Sciatic nerve (tissue), 2 donors: ENCODE measurements around the gene MLNR. TPM values are rescaled to one million over a fixed set of nuclear protein-coding genes. Genes with fewer than 3 reads are reported as not detected.
A peak's percentile ranks its signal among the peaks of the same experiment; 100 is the strongest.

Source experiments
- ATAC-seq: fragments of 200-7000 bp; cut with Tn5 transposase; one replicate; pipeline ENCODE4 v1.9.1; 2020; ENCODE audit warnings: mild to moderate bottlenecking, moderate library complexity
- DNase-seq: peaks from one replicate; pipeline ENCODE4 v3.0.0-alpha.2; 2020; ENCODE audit warnings: low spot score
- intact Hi-C: fragments of 100-400 bp; cut with DNase I; formaldehyde crosslinking; loops from one replicate; pipeline ENCODE4 v1.14.2; 2022
- total RNA-seq: library from RNA; stranded (reverse); fragmentation: NEBNext Ultra II Directional; extraction: Animal tissue kit (Norgen Biotek cat#: 25700); gene quantifications from one replicate; pipeline ENCODE4 v1.2.1, GENCODE V29; 2021
- donor health status: DM: no; HTN: no; CAD: no.
- donor health status: DM: no; HTN: no; CAD: no.

The MLNR gene
- total RNA-seq, 1 donor from 2014 or later, result not detected

- intact Hi-C loops, result no loop called here
- ATAC-seq (no peak), DNase-seq (no peak)
These were observed 1.4 kb downstream of the MLNR start for GRCh38 chr13:49221590-49221965.

GRCh38 chr13:49225223-49226042, 5.3 kb downstream of the MLNR start:
- intact Hi-C loops, result no loop called here
- no peak for DNase-seq
- ATAC-seq, result peak; percentile 72

- ATAC-seq, result no peak
- intact Hi-C loops, result no loop called here
- no peak for DNase-seq
These were observed 6.5 kb downstream of the MLNR start for GRCh38 chr13:49226613-49227012.

- no peak for ATAC-seq
- intact Hi-C loops, result no loop called here
These were observed 14.6 kb downstream of the MLNR start for GRCh38 chr13:49234741-49235140.

GRCh38 chr13:49235856-49236431, 15.8 kb downstream of the MLNR start:
- intact Hi-C loops, result no loop called here
- ATAC-seq, result no peak

More at GRCh38 chr13:49234741-49235140, 14.6 kb downstream of the MLNR start:
- no peak for DNase-seq

GRCh38 chr13:49238621-49239020, 18.5 kb downstream of the MLNR start:
- no peak for ATAC-seq
- intact Hi-C loops, result no loop called here

More at GRCh38 chr13:49235856-49236431, 15.8 kb downstream of the MLNR start:
- DNase-seq, result no peak

GRCh38 chr13:49240017-49240416, 19.9 kb downstream of the MLNR start:
- DNase-seq (no peak), ATAC-seq (peak; percentile 69)
- intact Hi-C loops, result no loop called here

More at GRCh38 chr13:49238621-49239020, 18.5 kb downstream of the MLNR start:
- DNase-seq, result no peak

GRCh38 chr13:49241296-49241695, 21.2 kb downstream of the MLNR start:
- no peak for ATAC-seq
- no peak for DNase-seq
- intact Hi-C loops, result no loop called here

GRCh38 chr13:49245101-49245500, 25.0 kb downstream of the MLNR start:
- no peak for DNase-seq
- intact Hi-C loops, result no loop called here
- ATAC-seq, result no peak

- DNase-seq, result no peak
- peak; percentile 83 for ATAC-seq
- intact Hi-C loops, result no loop called here
These were observed 26.9 kb downstream of the MLNR start for GRCh38 chr13:49246850-49247642.

- DNase-seq (peak; percentile 100), ATAC-seq (peak; percentile 99)
- intact Hi-C loops, result no loop called here
These were observed 27.8 kb downstream of the MLNR start, which contains the start of gene CDADC1 for GRCh38 chr13:49247643-49248621. TSS of gene CDADC1 (plus strand) at chr13:49247925. CDS start at chr13:49248038, 113 bp downstream.

- intact Hi-C loops, result no loop called here
- ATAC-seq, result no peak
- DNase-seq, result no peak
These were observed 28.5 kb downstream of the MLNR start for GRCh38 chr13:49248622-49249002.

GRCh38 chr13:49251326-49251725, 31.2 kb downstream of the MLNR start:
- ATAC-seq (no peak), DNase-seq (no peak)
- intact Hi-C loops, result no loop called here

- ATAC-seq, result no peak
- DNase-seq, result no peak
- intact Hi-C loops, result no loop called here
These were observed 33.2 kb downstream of the MLNR start for GRCh38 chr13:49253310-49253709.

- DNase-seq, result no peak
- no peak for ATAC-seq
- intact Hi-C loops, result no loop called here
These were observed 33.9 kb downstream of the MLNR start for GRCh38 chr13:49254007-49254406.

GRCh38 chr13:49256841-49257240, 36.7 kb downstream of the MLNR start:
- DNase-seq (no peak), ATAC-seq (peak; percentile 89)
- intact Hi-C loops, result no loop called here

- DNase-seq (no peak), ATAC-seq (peak; percentile 29)
- intact Hi-C loops, result no loop called here
These were observed 38.1 kb downstream of the MLNR start for GRCh38 chr13:49258089-49258796.

GRCh38 chr13:49259586-49259985, 39.4 kb downstream of the MLNR start:
- DNase-seq (no peak), ATAC-seq (no peak)
- intact Hi-C loops, result no loop called here
